Suprapubic skin (tissue), 3 donors: ENCODE measurements around the gene CCDC50.

Experiments used
- POLR2A ChIP-seq, 2 donors: fragments of 450-650 bp; IDR thresholded peaks; one replicate each; pipeline ENCODE4 v1.6.1; 2017; ENCODE audit warnings: antibody characterized with exemption in 2 of 2, mild to moderate bottlenecking in 2 of 2, moderate library complexity in 2 of 2
- TF ChIP-seq, protein P1 (sequence below), 2 donors: fragments of 200-600 bp in 1 of 2; fragments of 450-650 bp in 1 of 2; sonication (generic) in 1 of 2; IDR thresholded peaks; one replicate each; pipeline ENCODE4 v1.5.1; 2016 to 2019; ENCODE audit warnings: antibody characterized with exemption in 2 of 2, mild to moderate bottlenecking in 1 of 2, moderate library complexity in 1 of 2

DNA sequence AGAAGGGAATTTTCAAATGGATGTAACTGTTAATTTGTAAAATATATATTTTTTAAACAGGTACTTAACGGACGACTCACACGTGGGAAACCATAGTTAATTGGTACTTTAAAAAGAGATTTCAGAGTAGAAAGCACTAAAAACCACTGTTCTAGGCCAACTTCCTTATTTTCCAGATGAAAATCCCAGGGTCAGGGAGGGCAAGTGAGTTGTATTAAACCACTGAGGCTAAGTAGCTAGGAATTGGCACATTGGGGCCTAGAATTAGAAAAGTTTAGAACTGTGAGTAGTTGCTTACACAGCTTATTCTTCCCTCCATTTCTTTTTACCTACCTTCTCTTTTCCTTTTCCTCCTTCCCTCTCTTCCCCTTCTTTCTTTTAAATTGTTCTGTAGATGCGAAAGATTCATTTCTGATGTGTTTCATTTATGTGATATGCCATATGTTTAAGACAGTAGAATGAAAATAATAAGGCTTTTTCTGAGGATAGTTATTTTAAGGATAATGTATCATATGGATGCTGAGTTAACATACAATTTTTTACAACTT, 5.2 kb downstream of the CCDC50 start:
- TF ChIP-seq, protein P1, sequence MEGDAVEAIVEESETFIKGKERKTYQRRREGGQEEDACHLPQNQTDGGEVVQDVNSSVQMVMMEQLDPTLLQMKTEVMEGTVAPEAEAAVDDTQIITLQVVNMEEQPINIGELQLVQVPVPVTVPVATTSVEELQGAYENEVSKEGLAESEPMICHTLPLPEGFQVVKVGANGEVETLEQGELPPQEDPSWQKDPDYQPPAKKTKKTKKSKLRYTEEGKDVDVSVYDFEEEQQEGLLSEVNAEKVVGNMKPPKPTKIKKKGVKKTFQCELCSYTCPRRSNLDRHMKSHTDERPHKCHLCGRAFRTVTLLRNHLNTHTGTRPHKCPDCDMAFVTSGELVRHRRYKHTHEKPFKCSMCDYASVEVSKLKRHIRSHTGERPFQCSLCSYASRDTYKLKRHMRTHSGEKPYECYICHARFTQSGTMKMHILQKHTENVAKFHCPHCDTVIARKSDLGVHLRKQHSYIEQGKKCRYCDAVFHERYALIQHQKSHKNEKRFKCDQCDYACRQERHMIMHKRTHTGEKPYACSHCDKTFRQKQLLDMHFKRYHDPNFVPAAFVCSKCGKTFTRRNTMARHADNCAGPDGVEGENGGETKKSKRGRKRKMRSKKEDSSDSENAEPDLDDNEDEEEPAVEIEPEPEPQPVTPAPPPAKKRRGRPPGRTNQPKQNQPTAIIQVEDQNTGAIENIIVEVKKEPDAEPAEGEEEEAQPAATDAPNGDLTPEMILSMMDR (IDR thresholded peaks at IDR 0.05): no peak
- no peak for TF ChIP-seq POLR2A (IDR thresholded peaks at IDR 0.05)
